ENCODE results near the gene CYRIA. TPM values are rescaled to one million over a fixed set of nuclear protein-coding genes. Genes with fewer than 3 reads are reported as not detected.

CYRIA gene
- total RNA-seq, 3 donors from 2014 or later (not counting 1 experiment from before 2014, with no cell fraction given), result 37.4 to 54.8 (median 38.5) TPM

GRCh38 chr2:16655905-16656642 is 9.6 kb downstream of the CYRIA start:
- no peak for ATAC-seq
- no peaks in the 10 kb centered on the region for H3K9me3 Mint-ChIP-seq
- peaks cover 81% of the 10 kb centered on the region for H3K4me1 ChIP-seq (ENCODE audit: control insufficient read depth, insufficient read depth, low read length)
- DNase-seq, result no peak
- 88% methylated on average over 4 of the region's 4 CpGs for WGBS (ENCODE audit: insufficient coverage)
- H3K36me3 Mint-ChIP-seq, result no peaks in the 10 kb centered on the region
- no peak overlapping the region for H3K4me3 ChIP-seq (ENCODE audit: low read length)
- H3K4me1 Mint-ChIP-seq, result peaks cover 95 to 98% of the 10 kb centered on the region in 2 donors
- intact Hi-C loops (cut with micrococcal nuclease), result no loop called here
- TF ChIP-seq, protein P1, sequence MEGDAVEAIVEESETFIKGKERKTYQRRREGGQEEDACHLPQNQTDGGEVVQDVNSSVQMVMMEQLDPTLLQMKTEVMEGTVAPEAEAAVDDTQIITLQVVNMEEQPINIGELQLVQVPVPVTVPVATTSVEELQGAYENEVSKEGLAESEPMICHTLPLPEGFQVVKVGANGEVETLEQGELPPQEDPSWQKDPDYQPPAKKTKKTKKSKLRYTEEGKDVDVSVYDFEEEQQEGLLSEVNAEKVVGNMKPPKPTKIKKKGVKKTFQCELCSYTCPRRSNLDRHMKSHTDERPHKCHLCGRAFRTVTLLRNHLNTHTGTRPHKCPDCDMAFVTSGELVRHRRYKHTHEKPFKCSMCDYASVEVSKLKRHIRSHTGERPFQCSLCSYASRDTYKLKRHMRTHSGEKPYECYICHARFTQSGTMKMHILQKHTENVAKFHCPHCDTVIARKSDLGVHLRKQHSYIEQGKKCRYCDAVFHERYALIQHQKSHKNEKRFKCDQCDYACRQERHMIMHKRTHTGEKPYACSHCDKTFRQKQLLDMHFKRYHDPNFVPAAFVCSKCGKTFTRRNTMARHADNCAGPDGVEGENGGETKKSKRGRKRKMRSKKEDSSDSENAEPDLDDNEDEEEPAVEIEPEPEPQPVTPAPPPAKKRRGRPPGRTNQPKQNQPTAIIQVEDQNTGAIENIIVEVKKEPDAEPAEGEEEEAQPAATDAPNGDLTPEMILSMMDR (IDR thresholded peaks at IDR 0.05), result no peak
- no peaks in the 10 kb centered on the region for H3K9me3 ChIP-seq (ENCODE audit: control insufficient read depth, insufficient read depth, low read length)
- H3K27ac Mint-ChIP-seq, result peak overlapping the region; percentile 73 to 93
- peak overlapping the region; percentile 51 for H3K27ac ChIP-seq (ENCODE audit: low read length)
- H3K4me3 Mint-ChIP-seq, result peak overlapping the region; percentile 52
- H3K27me3 Mint-ChIP-seq (ENCODE audit: low read depth in 2 of 2), result no peaks in the 10 kb centered on the region
- no peaks in the 10 kb centered on the region for H3K27me3 ChIP-seq (ENCODE audit: control insufficient read depth, insufficient read depth, low read length)
- no peaks in the 10 kb centered on the region for H3K36me3 ChIP-seq (ENCODE audit: control insufficient read depth, insufficient read depth, low read length)

- peaks cover 83% of the 10 kb centered on the region for H3K4me1 ChIP-seq (ENCODE audit: control insufficient read depth, insufficient read depth, low read length)
- no peaks in the 10 kb centered on the region for H3K9me3 Mint-ChIP-seq
- no peaks in the 10 kb centered on the region for H3K36me3 Mint-ChIP-seq
- H3K27me3 Mint-ChIP-seq (ENCODE audit: low read depth in 2 of 2), result no peaks in the 10 kb centered on the region
- H3K27ac ChIP-seq (ENCODE audit: low read length), result peak overlapping the region; percentile 60
- no peak for ATAC-seq
- H3K9me3 ChIP-seq (ENCODE audit: control insufficient read depth, insufficient read depth, low read length), result no peaks in the 10 kb centered on the region
- no peaks in the 10 kb centered on the region for H3K27me3 ChIP-seq (ENCODE audit: control insufficient read depth, insufficient read depth, low read length)
- peak overlapping the region; percentile 52 for H3K4me3 Mint-ChIP-seq
- no peaks in the 10 kb centered on the region for H3K36me3 ChIP-seq (ENCODE audit: control insufficient read depth, insufficient read depth, low read length)
- peaks cover 95 to 98% of the 10 kb centered on the region in 2 donors for H3K4me1 Mint-ChIP-seq
- H3K4me3 ChIP-seq (ENCODE audit: low read length), result no peak overlapping the region
- peak overlapping the region; percentile 73 to 93 for H3K27ac Mint-ChIP-seq
- DNase-seq, result no peak
- intact Hi-C loops (cut with micrococcal nuclease), result no loop called here
- TF ChIP-seq, protein P1 (IDR thresholded peaks at IDR 0.05), result no peak
- 78% methylated on average over 6 of the region's 6 CpGs for WGBS (ENCODE audit: insufficient coverage)
Observed at GRCh38 chr2:16655445-16655837, 10.2 kb downstream of the CYRIA start.

- Mint-ChIP-seq H3K27me3 (ENCODE audit: low read depth in 2 of 2) (no peaks in the 10 kb centered on the region), H3K27ac (peak overlapping the region; percentile 73 to 93), H3K36me3 (no peaks in the 10 kb centered on the region), H3K4me1 (peaks cover 95 to 98% of the 10 kb centered on the region in 2 donors), H3K9me3 (no peaks in the 10 kb centered on the region), H3K4me3 (peak overlapping the region; percentile 77)
- no peaks in the 10 kb centered on the region for H3K27me3 ChIP-seq (ENCODE audit: control insufficient read depth, insufficient read depth, low read length)
- TF ChIP-seq, protein P1 (IDR thresholded peaks at IDR 0.05), result no peak
- intact Hi-C loops (cut with micrococcal nuclease), result no loop called here
- WGBS (ENCODE audit: insufficient coverage), result no CpG with 5 or more reads among the region's 4 CpGs
- DNase-seq, result no peak
- no peaks in the 10 kb centered on the region for H3K9me3 ChIP-seq (ENCODE audit: control insufficient read depth, insufficient read depth, low read length)
- peaks cover 83% of the 10 kb centered on the region for H3K4me1 ChIP-seq (ENCODE audit: control insufficient read depth, insufficient read depth, low read length)
- H3K36me3 ChIP-seq (ENCODE audit: control insufficient read depth, insufficient read depth, low read length), result no peaks in the 10 kb centered on the region
- peak; percentile 37 to 45 (median 44) for ATAC-seq
- H3K4me3 ChIP-seq (ENCODE audit: low read length), result no peak overlapping the region
- peak overlapping the region; percentile 60 for H3K27ac ChIP-seq (ENCODE audit: low read length)
Observed at GRCh38 chr2:16654833-16655444, 10.7 kb downstream of the CYRIA start.

Measured in natural killer cell (primary cell).